ENCODE measurements around the gene MYH9.
"Not testable (repeated sequence)": the region's sequence is repeated elsewhere in the genome, so short reads cannot be mapped to it uniquely, and the experiment has no call there.

MYH9 gene

DNA sequence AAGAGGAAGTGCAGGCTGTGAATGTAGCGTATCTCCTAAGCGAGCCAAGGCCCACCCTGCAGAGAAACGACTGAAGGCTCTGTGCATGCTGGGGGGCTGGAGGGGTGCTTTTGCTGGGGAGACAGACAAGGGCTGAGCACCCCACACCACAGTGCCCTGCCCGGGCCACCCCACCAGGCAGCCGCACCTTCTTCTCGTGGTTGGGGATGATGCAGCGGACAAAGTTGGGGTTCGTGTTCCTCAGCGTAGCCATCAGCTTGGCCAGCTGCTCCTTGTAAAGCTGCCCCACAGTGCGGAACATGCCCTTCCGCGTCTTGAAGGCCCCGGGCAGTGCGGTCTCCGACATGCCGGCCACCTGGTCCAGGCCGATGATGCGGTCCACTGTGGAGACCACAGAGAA is 81.5 kb downstream of the MYH9 start:
- DNase-seq, result no peak

DNA sequence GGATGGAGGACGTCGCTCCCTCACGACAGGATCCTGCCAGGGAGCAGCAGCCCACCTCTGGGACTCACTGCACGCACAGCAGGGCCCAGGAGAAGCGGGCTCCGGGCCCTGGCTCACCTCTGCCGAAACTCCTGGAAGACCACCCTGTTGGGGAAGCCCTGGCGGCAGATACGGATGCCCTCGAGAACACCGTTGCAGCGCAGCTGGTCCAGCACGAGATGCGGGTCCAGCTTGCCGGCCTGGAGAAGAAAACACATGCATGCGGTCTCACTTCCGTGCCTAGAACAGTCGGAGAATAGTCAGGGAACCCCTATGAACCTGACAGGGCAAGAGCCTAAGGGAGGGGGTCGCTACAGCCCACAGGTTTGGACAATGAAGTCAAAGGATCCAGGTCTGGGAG is 82.0 kb downstream of the MYH9 start:
- DNase-seq, result no peak

DNA sequence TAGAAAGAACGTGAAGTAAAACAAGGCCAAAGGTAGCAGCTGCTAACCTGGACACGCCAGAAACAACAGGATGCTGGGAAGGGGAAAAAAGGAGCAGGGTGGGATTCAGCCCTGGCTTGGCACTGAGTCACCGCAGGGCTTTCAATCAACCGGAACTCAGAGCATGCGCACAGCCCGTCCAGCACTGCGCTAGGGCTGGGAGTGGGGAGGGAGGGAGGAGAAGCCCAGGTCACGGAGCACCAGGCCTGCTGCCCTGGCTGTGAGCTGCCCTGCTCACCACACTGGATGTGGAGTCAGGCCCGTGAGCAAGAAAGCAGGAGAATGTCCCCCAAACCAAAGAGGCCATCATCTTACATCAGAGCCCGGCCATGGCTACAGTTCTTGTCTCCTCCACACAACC is 83.3 kb downstream of the MYH9 start:
- no peak for DNase-seq

DNA sequence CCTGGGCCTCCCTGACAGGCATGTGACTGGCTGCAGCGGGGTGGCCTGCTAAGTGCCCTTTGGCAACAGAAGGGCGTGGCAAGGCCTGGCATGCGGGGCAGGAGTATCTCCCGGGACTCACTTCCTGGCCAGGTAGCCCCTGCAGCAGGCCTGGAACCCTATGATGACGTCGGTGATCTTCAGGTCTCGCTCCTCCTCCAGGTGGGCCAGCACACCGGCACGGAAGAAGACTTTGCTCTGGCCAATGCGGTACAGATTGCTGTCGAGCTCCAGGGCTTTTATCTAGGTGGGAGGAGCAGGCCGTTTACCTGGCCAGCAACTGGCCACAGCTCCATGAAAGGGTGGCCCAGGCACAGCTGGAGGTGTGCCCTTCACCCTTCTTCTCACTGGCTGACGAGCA is 83.9 kb downstream of the MYH9 start:
- DNase-seq, result no peak

DNA sequence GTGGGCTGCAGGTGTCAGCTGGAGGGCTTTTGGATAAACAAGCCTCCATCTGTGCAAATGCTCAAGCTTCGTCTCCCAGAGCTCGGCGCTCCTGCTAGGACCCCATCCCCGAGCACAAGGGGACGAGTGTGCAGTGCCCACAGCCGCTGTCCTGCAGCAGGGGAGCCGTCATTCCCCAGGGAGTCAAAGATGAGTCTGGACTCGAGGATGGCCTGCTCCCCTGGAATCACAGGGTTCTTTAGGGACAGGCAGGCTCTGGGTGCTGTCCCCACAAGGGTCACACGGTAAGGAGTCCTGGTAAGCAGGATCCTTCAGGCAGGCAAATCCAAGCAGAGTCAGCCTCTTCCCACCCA is 84.7 kb downstream of the MYH9 start:
- no peak for DNase-seq

DNA sequence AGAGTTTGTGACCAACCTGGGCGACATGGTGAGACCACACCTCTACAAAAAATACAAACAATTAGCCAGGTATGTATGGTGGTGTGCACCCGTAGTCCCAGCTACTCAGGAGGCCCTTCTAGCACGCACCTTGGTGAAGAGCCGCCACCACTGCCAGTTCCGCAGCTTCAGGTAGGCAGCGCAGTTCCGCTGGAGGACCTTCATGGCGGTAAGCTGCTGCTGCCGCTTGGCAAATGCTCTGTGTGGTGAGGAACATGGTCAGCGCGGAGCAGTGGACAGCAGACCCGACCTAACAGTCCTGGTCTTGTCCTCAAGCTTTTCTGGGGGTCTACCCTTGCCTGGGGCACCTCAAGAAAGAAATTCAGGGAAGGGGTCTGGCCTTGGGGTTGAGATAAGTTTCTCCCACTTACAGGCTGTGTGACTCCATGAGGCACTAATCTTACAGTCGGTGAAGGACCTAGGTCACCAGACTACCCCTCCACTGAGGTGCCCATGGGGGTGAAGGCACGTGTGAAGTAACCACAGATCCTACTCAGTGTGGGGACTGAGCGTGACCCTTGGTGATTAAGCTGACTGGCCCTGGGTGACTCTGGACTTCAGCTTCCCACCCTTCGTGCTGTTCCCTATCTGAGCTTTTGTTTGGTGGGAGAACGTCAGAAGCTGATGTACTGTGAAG is 85.2 kb downstream of the MYH9 start:
- DNase-seq, result no peak

DNA sequence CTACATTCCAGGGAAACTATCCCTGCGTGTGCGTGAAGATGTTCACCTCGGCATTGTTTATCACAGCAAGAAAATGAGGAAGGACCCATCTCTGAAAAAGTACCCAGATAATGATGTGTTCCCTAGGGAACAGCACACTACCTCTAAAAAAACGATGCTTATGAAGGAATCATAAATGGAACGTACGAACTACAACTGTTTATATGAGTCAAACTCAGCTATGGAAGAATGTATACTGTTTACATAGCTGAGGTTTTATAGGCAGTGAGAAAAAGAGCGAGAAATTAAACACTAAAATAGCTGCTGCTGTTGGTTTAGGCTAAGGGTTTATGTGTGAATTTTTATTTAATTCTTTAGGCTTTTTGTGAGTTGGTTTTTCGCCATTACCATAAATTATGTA is 85.9 kb downstream of the MYH9 start:
- DNase-seq, result no peak

DNA sequence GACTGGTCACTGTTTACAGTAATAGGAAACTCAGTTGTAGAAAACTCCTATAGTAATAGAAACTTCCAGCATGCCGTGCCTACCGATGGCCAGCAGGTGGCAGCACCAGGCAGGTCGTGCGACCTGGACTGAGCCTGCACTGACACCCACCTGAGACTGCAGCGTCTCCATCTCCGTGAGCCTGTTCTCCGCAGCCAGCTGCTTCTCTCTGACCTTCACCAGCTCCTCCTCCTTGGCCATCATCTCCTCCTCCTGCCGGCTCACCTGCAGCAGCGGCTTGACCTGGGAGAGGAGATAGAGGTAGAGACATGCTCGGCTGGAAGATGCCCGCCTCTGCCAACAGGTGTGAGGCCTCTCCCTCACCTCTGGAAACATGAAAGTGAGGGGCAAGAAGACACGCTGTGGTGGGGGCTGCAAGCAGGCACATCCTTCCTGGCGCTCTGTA is 86.4 kb downstream of the MYH9 start:
- DNase-seq, result peak; percentile 91

DNA sequence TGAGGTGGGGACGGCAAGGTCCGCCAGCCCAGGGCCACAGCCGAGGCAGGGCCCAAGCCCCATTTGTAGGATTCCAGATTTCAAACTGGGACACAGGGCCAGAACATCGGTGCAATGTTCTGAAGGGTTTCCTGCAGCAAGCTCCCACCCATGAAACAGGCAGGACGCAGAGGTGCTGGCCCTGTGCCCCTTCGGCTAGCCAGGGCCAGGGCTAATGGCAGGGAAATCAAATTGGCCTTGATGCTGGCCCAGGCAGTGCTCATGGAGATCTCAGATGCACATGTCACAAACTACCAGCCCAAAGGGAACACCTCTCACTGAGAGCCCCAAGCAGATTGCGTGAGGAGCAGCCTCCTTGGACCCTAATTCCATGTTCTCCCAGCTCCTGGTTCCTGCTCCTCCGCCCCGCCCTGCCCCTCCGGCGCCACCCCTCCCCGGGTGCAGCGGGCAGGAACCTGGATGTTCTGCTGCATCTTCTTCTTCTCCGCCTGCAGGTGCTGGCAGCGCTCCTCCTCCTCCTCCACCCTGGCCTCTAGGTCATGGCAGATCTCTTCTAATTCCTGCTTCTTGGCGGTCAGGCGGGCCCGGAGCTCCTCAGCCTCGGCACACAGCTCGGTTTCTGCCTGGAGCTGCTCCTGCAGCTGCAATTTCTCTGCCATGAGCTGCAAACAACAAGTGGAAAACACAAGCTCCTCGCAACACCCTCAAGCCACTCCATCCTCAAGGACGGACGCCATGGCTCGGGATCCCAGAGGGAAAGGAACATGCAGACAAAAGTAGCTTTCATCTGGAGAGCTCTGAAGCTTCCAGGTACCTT is 87.2 kb downstream of the MYH9 start:
- DNase-seq, result no peak

DNA sequence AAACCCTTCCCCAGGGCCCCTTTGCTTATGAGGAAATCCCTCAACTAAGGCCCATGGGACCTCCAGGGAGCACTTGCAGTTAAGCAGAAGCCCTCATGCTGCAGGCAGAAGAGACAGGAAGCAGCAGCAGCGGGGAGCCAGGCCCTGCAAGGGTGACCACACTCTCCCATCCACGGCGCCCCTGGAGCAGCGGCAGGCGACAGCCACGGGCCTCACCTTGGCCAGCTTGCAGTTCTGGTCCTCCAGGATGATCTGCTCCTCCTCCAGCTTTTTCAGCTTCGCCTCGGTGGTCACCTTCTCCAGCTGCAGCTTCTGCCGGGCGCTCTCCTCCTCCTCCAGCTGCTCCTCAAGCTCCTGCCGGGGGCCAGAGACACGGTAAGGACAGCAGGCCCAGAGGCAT is 87.9 kb downstream of the MYH9 start:
- DNase-seq, result no peak

DNA sequence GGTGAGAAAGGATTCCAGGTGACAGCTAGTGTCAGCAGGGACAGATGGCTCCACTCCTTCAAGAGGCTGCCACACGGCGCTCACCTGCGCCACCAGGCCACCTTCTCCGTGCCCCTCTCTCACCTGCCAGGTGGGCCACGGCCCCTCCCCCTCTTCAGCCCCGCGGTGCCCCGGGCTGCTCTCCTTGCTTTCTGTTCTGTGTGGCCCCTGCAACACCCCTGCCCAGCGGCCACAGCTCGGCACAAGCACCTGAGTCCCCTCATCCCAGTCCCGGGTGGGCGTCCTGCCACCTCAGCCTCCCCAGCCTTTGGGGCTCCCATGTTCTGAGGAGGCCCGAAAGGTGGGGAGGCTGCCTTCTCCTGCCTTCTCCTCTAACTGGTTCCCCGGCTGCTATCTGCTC is 88.5 kb downstream of the MYH9 start:
- DNase-seq, result no peak

DNA sequence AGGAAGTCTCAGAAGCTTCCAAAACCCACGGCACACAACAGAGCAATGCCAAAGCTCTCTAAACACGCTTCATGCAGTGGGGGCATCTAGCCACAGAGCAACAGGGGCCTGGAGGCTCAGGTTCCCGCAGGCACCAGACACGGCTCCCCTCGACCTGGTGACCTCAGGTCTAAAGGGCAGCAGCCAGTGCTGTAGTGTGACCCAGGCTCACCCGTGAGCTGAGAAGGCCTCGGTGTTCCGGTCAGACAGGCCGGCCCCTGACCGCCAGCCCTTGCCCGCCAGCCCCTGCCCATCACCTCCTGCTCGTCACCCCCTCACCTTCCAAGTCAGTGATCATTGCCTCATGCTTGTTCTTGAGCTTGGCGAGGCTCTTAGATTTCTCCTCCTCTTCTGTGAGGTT is 89.2 kb downstream of the MYH9 start:
- DNase-seq, result no peak

DNA sequence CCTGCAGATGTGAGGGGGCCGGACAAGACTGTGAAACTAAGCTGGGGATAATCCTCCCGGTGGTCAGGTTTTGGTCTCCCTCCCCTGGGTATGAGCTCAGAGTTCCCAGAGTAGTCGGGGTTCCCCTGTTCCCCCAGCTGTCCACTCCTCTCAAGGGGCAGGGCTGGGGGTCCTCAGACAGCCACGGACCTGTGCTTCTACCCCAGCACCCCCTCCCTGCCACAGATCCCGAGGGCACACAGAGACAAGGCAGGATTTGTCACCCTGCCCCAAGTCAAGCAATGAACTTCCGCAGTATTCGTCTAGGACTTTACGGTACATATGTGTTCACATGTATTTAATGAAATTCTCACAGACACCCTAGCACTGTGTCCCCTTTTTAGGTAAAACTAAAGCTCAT is 89.6 kb downstream of the MYH9 start:
- no peak for DNase-seq

DNA sequence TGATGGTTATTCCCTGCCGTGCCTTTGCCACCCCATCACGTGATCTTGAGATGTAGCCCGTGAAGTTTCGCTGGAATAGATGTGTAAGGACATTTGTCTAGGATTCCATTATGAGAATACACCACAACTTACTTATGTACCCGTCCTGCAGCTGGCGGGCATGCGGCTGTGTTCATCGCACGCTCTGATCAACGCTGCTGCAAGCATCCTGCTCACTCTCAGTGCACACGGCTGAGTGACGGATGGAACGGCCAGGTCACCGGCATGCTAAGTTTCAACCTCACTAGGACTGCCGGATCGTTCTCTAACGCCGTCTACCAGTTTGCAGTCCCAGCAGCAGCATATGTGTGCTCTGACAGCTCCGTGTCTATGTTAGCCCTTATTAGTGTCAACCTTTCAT is 90.2 kb downstream of the MYH9 start:
- no peak for DNase-seq

DNA sequence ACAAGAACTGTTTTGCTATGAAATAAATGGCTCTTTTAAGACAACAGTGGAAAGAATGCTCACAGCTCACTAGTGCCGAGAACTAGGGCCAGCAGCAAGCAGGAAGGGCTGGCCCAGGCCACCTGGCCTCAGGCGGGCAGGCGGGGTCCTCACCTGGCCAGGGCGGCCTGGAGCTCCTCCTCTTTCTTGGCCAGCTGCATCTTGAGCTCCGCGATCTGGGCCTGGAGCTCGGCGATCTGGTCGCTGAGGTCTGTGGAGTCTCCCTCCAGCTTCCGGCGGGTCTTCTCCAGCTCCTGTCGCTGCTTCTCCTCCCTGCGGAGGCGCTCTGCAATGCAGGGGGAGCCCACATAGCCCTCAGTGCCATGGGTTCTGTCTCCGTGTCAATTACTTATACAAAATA is 91.1 kb downstream of the MYH9 start:
- DNase-seq, result no peak

DNA sequence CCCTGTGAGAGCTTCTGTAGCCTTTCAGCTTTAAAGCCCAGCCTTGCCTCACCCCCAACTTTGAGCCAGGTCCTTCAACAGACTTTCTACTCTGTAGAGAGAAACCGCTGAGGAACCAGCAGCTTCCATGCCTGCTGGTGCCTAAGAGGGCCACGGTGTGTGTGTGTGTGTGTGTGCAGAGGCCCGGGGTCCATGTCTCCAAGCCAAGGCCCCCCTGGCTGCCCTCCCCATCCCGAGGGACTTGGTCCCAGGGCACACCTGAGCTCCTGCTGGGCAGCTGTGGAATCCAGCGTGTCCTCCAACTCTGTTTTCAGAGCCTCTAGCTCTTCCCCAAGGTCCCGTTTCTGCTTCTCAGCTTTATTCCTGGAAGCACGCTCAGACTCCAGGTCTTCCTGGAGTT is 92.5 kb downstream of the MYH9 start:
- no peak for DNase-seq

DNA sequence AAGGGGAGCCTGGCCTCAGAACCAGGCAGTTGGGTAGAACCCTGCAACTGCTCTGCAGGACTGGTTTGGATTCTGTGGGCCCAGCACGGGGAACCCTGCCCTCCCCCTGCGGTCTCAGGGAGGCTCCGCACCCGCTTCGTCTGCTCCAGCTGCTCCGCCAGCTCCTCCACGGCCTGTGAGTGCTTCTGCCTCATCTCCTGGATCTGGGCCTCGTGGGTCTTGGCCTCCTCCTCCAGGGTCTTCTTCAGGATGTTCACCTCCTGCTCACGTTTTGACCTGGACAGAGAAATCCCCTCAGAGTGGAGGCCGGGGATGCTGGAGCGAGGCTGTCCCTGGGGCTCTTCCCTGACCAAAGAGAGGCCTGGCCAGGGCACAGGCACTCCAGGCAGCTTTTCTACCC is 93.0 kb downstream of the MYH9 start:
- DNase-seq, result no peak

DNA sequence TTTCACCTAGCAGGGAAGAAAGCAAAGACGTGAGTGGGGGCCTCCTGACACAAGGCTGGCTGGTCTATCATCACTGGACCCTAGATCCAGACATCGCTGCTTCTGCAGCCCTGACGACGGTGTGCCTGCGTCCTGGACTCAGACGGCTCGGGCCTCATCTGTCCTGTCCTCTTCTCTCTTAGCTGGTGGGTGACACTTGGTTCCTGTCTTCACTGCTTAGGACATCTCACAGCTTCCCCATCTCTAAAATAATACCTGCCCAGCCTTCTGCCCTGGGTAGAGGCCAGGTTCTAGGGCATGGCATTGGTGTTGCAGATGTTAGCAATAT is 93.5 kb downstream of the MYH9 start:
- no peak for DNase-seq

DNA sequence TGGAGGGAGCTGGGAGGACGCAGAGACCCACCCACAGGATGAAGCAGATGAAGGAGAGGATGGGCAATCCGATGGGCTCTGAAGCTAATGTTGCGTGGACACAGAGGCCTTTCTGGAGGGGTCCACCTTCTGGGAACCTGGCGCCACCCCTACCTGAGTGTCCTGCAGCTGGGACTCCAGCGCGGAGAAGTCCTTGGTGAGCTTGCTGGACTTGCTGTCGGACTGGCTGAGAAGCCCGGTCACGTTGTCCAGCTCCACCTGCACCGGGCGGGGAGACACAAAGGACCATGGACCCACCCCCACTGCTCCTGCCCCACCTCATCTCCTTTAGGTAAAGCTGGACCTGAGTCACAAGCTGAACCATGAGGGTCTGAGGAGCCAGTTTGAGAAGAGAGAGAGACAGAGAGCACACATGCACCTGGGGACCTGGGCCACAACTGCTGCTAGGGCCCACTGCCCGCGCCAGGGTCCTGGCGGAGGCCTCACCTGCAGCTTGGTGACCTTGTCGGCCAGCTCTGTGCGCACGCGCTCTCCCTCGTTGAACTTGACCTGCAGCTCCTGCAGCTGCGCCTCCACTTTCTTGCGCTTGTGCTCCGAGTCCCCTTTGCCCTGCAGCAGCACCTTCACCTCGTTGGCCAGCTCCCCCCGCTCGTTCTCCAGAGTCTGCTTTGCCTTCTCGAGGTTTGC is 94.0 kb downstream of the MYH9 start:
- no peak for DNase-seq

DNA sequence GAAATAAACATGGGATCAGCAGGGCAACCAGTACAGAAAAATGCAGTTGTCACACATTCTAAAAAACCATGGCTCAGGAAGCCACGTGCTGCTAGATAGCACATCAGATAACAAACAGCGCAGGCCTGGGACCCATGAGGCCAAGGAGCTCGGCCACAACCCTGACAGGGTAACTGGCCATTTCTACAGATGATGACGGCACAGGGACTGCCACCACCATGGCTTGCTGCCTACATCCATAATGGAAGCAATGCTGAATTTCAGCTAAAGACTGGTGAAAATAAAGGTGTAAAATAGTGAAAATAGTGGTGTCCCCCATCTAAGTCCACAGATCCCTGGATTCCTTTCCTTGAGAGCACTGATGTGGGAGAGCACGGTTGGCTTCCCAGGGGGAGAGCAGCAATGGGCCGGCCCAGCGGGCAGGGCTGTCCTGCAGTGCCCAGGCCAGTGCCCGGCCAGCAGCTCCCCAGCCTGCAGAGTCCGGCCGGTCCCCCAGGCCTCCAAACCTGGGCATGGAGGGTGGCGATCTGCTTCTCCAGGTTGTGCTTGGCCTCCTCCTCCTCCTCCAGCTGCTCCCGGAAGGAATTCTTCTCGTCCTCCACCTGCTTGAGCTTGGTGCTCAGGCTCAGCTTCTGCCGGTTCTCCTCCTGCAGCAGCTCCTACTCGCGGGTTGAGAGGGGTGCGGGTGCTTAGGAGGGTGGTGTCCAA is 94.8 kb downstream of the MYH9 start:
- DNase-seq, result no peak

DNA sequence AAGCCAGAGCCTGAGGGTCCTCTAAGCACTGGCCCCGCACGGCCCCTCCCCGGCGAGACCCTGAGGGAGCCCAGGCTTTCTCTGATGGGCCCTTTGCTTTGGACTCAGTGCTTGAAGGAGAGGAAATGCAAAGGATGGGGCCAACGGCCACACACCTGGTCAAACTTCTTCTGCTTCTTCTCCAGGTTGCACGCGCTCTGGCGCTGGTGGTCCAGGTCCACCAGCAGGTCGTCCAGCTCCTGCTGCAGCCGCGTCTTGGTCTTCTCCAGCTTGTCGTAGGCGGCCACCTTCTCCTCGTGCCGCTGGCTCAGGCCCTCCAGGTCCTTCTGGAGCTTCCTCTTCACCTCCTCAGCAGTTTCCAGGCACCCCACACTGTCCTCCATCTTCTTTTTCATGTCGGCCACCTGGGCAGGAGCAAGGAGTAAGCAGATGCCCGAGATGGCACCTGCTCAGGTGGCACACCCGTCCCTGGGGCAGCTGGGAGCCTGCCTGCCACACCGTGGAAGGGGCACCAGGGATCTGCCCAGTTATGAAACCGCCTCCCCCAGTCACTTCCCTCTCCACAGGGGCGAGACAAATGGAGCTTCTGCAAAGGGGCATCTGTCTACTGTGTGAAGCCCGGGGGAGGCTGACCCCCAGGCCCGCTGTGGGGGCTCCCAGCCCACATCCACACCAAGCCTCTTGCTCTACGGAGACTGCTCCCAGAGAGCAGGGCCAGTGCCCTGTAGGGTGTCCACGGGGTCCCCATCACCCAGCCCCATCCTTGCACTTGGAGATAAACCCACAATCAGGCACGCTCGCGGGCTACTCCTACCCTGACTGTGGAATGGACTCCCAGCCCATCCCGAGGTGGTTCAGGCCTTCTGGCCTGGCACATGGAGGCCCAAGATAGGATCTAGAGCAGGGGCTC is 95.7 kb downstream of the MYH9 start:
- no peak for DNase-seq

DNA sequence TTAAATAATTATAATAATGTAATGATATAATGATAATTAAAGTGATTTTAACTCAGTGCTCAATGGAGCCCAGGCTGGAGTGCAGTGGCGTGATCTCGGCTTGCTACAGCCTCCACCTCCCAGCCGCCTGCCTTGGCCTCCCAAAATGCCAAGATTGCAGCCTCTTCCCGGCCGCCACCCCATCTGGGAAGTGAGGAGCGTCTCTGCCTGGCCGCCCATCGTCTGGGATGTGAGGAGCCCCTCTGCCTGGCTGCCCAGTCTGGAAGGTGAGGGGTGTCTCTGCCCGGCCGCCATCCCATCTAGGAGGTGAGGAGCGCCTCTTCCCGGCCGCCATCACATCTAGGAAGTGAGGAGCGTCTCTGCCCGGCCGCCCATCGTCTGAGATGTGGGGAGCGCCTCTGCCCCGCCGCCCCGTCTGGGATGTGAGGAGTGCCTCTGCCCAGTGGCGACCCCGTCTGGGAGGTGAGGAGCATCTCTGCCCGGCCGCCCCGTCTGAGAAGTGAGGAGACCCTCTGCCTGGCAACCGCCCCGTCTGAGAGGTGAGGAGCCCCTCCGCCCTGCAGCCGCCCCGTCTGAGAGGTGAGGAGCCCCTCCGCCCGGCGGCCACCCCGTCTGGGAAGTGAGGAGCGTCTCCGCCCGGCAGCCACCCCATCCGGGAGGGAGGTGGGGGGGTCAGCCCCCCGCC is 97.2 kb downstream of the MYH9 start:
- DNase-seq, result not testable (repeated sequence)
